GM10266 (cell line): ENCODE measurements around the gene PKP3.

Source experiments
- DNase-seq: peaks from one replicate; pipeline ENCODE4 v3.0.0; 2012; ENCODE audit errors: extremely low spot score
- CTCF ChIP-seq: IDR thresholded peaks from 2 replicates; pipeline ENCODE4 v1.5.1; 2012; ENCODE audit warnings: mild to moderate bottlenecking, low read depth; ENCODE audit not compliant: control insufficient read depth, insufficient read depth; ENCODE audit errors: missing control alignments

Gene PKP3

GRCh38 chr11:352456-353031, 41.5 kb upstream of the PKP3 start:
- no peak for DNase-seq
- TF ChIP-seq CTCF = no peak

DNA sequence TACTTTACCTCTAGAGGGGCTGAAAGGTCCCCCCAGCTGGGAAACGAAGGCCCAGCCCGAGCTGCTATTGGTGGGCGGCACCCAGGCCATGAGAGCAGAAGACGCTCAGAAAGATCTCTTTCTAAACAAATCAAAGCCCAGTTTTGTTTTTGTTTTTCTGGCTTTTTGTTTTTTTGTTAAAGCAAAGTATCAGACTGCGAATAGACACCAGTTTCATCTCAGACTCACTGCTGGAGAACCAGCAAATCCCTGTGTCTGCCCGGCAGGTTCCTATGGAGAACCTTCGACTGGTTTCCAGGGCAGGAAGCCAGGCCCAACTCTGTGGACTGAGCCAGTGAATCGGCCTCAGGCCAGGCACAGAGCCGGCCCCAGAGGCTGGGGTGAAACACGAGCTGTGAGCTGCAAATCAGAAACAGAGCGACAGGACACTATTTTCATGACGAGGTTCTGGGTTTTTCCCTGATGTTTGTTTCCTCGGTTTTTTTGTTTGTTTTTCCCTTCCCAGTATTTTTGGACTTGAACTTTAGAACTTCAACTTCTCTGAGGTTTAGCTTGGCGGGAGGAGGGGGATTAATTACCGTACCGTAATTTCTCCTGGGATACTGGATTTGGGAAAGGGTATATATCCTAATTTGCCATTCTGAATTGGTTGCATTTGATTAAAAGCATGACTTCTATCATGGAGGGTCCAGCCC, 40.7 kb upstream of the PKP3 start:
- TF ChIP-seq CTCF = no peak

DNA sequence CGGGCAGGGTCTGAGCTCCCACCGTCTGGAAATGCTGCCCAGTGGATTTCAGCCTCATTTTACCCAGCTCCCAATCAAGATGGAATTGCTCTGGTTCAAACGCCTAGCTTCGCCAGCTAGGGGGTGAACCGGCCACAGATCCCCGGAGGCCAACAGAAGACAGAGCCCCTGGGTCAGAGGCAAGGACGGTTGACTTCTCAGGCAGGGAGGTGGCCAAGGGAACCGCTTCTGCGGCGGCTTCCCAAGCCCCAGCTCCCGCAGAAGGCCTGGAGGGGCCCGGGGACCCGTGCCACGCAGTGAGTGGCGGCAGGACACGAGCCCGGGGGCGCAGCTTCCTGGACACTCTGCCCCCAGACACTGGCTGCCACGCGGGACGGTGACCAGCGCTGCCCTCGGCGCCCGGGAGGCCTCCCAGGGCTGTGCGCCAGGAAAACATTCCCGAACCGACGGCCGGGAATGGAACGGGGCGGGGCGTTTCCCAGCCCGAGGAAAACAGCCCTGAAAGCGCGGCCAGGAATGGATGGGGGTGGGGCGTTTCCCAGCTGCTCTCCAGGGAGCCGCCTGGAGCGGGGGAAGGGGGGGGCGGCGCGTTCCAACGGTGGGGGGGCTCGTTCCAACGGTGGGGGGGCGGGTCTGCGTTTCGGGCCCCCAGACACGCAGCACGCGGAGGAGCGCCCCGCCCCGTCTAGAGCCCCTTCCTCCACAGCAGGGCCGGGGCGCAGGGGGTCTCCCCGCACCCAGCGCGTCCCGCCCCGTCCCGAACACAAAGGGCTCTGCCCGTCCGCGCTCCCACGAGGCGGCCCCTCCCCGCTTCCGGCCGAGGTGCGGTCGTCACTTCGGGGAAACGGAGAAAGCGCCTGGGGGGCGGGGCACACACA, 38.2 kb upstream of the PKP3 start:
- peak; percentile 93 for DNase-seq
- TF ChIP-seq CTCF = no peak

More for the DNA sequence above, 40.7 kb upstream of the PKP3 start:
- DNase-seq = no peak

DNA sequence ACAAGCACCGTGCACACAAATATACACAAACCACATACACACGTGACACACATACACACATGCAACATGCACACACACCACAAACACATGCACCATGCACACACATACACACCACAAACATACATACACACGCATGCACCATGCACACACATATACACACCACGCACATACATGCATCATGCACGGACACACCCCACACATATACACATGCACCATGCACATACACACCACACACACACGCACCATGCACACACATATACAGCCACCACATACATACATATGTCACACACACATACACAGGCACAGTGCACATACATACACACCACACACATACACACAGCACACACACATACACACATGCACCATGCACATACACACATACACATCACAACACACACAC, 37.4 kb upstream of the PKP3 start:
- no peak for DNase-seq
- no peak for TF ChIP-seq CTCF

DNA sequence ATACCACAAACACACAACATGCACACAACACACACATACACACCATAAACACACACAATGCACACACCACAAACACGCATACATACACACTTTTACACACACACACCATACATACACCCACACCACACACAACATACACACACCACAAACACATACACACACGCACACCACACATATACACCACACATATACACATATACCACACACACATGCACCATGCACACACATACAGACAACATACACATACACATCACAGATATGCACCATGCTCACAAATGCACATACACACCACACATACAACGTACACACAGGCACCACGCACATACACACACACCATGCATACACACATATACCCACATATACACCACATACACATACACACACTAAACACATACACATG, 36.4 kb upstream of the PKP3 start:
- no peak for TF ChIP-seq CTCF
- DNase-seq = no peak

DNA sequence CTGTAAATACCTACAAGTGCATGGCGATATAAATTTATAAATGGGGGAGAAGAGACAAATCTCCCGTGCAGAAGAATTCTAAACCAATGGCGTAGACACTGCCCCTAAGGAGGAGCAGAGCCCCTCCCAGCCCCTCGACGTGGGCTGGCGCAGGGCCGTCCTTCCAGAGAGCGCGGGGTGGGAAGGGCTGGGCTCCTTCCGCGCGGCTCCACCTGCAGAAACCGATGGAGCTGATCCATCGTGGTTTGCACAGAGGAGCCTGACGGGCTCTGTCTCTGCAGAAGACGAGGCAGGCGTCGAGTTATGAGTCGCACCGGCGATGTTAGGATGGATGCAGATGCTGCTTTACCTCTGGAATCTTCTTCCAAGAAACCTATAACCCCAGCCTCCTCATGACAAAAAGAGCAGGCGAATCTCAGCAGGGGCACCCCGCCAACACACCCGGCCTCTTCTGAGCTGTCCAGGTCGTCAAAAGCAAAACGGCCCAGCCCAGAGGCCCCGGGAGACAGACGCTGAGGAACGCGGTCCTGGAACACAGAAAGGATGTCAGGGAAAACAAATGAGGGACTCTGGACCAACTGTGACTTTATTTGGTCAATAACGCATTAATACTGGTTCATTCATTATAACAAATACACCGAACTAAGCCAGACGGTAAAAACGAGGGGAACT, 35.7 kb upstream of the PKP3 start:
- no peak for DNase-seq
- no peak for TF ChIP-seq CTCF
